GM21786 (cell line): ENCODE data around the gene COL5A2.

ENCODE experiments used
- ATAC-seq: cut with Tn5 transposase; IDR thresholded peaks from one replicate; pipeline ENCODE4 v1.9.1; 2021; ENCODE audit not compliant: unreplicated experiment

The COL5A2 gene

DNA sequence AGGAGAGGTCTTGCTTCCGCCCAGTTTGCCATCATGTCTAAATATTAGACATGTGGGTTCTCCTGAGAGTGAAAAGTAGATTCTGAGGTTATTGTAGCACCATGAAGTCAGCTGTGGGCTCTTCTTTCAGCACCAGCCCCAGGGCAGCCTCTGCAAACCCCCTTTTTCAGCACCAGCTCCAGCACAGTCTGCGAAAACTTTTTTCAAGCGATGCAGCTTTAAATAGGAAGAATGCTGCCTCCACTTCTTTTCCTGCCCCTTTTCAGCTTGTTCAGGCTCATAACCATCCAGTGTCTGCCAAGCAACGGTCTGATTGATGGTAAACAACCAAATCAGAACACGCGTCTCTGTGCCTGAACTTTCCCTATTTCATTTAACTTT is at the start of gene COL5A2:
Gene COL5A2 (minus strand): TSS at position 192 of the 381 bp plus-strand sequence. CDS start 157 bp downstream, at position 35.
- no peak for ATAC-seq

DNA sequence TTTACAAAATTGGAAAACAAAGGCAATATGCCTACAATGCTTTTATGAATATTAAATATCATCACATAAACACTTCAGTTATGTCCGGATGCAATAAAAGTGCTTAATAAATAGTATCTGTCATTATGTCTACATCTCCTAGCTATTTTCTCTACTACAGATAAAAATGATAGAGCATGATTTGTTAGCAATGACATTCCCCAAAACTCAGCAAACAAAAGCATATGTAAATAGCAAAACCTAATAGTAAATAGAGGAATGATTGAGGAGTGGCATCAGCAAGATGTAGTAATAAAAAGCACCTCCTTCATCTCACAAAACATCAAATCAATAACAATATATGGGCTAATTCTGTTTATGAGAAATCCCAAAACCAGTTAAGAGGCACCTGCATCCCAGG is 46.5 kb upstream of the COL5A2 start:
- no peak for ATAC-seq

DNA sequence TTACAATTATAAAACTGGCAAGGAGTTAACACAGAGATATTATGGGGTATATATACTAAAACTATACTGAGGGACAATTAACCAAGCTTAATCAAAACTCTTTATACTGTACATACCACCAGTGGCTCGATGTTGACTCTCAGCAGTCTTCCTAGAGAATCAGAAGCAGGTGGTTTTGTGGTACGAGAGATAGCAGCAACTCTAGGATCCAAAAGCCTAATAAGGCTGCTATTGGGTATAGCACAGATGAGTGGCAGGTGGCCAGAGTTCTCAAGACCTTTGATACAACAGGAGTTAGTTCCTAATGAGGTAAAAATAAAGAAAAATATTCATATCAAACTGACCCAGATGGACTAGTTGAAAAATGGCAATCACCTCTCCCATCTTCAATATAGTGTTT is 45.5 kb upstream of the COL5A2 start:
- ATAC-seq, result no peak

DNA sequence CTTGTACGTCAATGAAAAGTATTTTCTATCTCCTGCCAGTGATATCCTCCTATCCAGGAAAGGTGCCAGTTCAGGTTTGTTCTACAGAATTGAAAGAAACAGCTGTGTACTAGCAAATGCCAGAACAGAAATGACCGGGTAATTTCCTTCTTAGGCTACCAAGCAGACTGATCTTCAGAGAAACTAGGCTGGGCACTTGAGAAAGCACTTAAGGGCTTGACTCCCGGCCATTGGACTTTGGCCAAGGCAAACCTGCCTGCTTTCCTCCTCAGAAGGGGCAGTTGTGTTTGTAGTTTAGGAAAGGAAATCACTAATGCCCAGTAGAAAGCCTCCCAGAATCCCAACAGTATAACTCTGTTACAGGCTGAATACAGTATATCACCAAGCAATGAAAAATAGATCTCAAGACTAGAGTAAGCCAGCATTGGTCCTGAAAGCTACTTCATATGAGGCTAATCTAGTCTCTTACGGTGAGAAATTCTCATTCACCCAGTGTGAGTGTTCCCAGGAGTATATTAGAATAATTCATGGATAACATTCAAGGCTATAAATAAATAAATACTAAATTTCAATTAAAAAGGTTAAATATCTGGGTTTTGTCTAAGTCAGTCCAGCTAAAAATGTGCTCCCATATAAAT is 43.0 kb upstream of the COL5A2 start:
- no peak for ATAC-seq

DNA sequence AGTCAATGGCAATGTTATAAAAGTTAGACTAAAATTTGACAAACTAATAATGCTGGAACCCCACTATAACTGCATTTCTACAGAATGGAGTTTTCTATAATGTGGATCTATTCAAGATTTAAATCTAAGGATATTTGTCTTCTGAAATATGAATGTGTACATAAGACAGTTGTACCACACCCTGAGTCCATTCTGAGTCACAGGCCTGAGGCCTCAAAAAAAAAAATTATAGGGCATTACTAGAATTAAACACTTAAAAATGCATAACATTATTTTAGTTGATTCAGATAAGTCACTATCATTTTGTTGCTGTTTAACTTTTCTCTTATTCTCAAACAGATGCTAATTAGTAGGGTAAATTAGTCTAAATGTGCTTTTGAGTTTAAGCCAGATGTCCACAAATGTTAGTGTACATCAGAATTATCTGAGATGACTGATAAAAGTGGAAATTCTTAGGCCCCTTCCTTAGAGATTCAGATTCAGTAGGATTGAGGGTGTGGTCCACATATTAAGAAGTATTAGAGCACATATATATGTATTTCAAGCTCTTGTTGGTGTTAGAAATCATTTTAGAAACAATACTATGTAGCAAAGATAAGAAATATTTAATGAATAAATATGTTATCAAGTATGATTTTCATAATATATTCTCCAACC is 42.4 kb upstream of the COL5A2 start:
- ATAC-seq, result no peak

DNA sequence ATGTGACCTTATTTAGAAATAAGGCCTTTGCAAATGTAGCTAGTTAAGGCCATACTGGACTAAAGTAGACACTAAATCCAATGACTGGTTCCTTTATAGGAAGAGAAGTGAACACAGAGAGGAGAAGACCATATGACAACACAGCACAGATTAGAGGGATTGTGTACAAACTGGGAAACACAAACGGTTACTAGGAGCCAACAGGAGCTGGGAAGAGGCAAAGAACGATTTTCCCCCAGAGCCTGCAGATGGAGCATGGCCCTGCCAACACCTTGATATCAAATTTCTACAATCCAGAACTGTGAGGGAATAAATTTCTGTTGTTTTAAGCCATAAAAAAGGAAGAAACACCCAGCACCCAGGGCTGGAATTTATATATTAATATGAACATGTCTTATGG is 38.7 kb upstream of the COL5A2 start:
- ATAC-seq, result no peak

DNA sequence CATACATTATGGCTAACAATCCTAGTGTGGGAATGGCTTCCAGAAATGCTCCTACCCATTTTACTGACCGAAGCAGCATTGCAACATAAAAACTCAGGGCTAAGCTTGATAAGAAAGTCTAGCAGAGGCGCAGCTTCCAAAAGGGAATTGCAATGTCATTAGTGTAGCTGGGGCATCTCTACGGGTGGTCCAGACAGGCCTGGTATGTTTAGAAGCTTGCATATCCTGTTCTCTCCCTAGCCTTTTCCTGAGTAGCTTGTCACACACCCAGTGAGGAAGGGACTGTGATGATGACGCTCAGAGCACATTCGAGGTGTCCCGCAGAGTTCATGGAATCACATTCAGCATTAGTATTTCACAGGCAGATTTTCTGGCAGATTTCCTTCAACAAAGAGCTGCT is 38.0 kb upstream of the COL5A2 start:
- no peak for ATAC-seq

DNA sequence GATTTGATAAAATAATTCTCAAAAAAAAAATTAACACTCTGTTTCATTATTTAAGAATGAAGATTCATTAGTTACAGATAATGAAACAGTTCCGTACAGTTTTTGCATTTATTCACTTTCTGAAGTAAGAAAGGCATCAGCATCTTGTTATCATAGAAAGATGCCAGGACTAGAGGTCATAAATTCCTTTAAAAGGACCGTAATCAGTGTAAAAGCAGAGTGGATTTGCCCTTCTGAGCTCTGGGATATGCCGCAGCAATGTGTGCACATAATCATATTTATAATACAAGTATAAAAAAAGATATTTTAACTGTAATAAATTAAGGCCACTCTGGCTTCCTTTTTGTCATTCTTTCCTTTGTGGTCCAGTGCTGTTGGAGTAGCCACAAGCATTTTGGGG is 37.5 kb upstream of the COL5A2 start:
- ATAC-seq, result no peak

DNA sequence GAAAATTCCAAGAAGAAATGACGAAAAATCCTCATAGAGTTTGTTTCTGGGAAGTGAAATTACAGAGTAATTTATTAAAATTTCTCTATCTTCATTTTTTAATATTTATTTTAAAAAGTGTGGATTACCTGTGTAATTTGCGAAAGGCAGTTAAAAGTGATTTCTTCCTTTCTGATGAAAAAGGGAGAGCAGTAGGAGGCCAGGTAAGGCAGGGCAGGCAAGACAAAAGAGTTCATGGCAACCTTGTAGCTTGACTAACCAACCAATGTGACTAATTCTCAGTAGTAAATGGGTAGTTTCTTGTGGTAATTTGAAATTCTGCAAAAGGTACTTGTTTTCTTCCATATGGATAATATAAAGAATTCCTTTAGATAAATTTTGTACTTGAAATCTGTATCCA is 34.9 kb upstream of the COL5A2 start:
- ATAC-seq, result no peak

DNA sequence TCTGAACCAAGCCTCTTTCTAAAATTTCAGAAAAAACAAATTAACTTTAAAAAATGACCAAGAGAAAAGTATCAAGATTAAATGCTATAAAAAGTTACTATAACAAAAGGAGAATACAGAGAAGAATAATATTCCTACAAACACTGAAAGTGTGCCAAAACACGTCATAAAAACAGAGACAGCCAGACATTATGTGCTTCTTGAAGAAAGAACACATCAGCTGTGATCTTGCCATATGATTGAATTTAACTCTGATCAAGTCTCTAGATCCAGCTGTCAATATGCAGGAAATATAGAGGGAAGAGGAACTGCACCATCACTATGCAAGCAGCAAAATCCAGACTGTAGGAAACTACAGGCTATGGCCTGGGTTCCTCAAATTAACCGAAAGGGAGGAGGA is 33.7 kb upstream of the COL5A2 start:
- no peak for ATAC-seq

DNA sequence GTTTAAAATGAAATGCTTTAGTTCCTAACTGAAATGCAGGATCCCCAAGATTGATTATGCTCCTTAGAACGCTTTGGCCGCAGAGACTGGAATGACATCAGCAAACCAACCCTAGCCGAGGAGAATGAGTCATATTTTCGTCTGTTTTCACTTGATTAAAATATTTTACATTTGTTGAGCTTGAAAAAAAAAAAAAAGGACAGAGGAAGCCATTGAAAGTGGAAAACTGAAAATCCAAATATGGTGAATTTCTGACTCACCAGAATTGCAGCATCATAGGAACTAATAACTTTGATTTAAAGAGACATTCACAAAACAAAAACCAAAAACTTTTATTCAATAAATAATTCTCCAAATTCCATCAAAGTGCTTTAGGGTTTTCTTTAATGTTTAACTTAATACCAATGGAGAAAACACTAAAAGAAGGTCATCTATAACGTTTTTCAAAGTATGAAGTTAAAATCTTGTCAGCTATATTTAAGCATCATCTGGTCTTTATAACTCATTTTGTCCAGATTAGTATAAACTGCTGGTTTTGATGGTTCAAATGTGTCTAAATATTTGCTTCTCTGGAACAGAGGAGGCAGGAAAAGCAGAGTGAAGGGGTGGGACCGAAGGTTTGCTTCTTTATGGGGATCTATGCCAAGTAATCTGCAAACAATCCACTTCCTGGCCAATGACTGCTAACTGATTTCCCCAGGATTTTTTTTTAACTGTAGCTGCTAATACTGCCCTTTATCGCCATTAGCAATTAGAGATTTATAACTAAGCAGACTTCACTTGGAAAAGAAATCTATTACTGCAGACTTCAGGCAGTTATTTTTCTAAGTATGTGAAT is 30.9 kb upstream of the COL5A2 start:
- ATAC-seq, result no peak

DNA sequence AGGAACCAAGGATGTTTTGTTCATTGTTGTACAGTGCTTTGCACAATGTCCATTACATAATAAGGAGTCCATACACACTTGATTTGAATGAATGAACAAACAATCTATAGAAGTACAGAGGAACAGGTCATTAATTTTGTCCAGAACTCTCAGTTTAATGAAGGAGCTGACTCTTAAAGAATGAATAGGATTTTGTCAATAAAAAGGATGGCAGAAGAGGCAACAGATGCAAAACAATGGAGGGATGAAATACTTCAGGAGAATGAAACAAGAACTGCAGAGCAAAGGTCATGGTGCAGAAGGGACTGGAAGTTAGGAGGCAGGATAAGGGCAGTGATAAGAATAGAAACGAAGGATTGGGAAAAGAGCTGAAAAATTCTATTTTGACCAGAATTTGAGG is 28.7 kb upstream of the COL5A2 start:
- ATAC-seq, result no peak

DNA sequence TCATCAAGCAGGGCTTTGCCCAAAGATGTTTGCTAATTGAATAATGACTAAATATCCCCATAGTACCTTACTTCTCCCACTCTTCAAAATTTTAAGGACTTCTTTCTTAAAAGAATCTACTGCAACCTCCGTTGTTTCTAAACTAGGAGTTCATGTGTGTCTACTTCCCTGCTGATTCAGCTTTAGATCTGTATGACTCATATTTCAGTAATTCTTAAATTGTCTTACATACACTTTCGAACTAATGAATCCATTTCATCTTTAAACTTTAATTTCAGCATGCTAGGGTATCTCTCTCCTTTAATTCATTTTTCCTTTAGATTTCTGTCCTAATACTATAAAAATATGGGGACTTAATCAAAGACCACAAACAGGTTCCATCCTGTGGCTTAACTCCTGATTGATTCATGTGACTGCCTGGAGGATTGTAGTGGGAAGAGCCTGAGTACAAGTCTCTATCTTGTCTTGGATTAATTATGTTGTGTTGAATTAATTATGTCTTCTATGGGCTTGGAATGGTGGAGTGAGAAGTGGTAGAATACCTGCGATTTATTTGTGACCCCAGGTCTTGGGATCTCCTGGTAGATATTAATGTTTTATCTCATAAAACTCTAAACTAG is 24.9 kb upstream of the COL5A2 start:
- no peak for ATAC-seq

DNA sequence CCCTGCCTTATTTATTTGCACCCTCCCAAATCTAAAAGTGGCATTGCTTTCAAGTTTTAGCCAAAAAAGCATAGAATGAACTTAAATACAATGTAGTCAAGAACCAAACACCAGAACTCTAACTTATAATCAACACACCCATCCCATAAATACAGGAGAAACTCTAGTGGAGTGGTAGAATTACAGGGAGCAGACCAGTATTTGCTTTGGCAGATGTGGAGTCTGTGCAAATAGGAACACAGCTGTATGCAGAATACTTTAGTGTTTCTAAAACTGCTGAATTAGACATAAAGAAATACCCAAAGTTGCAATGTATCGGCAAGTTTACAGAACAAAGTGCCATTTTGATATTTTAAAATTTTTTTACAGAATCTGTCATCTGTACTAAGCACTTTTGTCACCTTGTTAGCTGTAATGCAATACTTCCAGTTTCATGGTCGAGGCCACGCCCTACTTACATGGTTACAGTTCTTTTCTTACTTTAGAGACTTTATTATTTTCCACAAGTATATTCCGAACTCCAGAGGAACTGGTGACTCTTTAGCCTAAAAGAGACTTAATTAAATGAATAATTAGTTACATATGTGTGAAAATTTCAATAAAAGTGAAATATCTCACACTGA is 23.7 kb upstream of the COL5A2 start:
- no peak for ATAC-seq

DNA sequence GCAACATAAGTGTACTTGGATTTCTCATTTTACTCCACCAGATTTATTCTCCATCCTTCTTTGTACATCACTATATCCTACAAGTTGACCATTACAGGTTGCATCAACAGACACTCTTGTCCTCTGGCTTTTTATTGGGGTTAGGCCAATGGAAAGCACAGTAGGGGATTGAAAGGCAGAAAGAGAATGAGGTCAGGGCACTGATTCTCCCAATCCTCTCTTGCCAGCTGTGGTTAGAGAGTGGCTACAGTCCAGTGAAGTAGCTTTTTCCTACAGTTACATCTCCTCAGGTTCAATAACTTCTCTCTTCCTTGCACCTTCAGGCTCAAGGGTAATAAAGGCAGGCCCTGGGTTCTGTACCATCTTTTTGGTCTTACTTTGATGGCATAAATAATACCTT is 20.2 kb upstream of the COL5A2 start:
- no peak for ATAC-seq

DNA sequence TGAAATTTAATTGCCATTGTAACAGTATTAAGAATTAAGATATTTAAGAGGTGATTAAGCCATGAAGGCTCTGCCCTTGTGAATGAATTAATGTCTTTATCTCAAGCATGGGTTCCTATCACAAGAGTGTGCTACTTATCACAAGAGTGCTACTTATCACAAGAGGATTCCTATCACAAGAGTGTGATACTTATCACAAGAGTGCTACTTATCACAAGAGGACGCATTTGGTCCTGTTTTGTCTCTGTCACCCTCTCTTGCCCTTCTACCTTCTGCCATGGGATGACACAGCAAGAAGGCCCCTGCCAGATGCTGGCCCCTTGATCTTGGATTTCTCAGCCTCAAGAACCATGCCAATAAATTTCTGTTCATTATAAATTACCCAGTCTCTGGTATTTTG is 13.2 kb upstream of the COL5A2 start:
- ATAC-seq, result no peak

DNA sequence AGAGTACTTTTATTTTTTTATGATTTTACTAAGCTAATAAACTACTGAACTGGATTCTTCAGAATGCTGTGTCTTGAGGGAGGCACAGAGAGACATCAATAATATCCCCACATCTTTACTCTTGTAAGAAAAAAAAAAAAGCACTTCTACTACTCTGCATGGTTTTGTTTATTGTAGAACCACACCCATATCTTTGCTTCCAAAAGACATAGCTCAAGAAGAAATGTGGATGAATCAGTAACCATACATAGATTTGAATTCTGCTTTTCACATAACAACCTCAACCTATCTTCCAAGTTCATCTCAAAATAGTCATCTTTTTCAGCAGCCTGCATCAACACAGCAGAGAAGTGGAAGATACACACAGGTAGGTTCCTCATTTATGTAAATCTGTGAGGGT is 12.2 kb upstream of the COL5A2 start:
- ATAC-seq, result no peak

DNA sequence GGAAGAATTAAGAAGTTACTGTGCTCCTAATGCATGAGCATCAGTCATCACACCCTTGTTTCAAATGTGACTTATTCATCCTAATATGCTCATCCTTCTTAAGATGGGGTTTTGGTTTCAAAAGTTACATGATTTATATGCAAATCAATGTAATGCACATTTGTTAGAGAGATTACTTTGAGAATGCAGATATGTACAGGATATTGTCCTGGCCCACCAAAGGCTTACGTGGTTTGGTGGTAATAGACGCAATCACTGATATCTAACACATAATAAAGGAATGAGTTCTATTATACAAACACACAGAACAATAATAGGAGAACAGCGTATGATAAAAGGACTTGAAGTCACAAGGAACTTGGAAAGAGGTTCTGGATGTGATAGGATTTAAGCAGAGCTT is 11.1 kb upstream of the COL5A2 start:
- no peak for ATAC-seq

DNA sequence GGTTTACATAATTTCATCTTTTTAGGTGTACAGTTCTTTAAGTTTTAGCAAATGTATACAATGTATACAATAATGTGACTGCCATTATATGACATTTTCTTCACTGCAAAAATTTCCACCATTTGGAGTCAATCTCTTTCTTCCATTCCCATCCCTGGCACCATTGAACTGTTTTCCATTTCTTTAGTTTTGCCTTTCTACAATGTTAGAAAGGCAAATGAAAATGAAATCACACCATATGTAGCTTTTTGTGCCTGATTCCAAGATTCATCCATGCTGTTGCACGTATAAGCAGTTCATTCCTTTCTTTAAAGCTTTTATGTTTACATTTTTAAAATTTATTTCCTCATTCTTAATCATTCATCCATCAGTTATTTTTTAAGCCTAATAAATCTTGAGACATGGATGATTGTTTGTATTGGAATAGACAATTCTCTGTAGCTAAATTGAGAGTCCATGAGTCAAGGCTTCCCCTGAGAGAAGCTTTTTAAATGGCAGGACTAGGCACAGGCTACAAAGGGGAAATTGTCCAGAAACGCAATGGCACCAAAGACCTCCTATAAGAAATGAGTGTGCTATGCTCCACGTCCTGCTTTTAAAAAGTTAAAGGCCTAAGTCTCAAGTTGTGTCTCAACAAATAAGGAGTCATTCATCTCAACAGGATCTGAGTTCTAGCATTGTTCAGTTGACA is 8.7 kb upstream of the COL5A2 start:
- ATAC-seq, result no peak

DNA sequence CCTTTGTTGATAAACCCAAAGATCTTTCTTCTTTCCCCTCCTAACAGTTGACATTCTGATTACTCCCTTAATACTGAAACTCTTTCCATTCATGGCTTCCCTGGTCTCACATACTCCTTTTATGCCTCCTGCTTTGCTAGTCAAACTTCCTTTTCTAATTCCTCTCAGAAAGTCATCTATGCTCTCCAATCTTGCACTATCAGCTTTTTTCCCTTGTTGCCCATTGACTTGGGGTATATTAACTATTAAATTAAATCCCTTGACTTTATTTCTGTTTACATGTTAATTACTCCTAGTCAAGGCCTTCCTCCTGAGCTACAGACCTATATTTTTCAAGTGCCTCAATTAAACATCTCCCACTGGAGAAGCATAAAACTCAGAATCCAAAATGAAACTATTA is 3.6 kb upstream of the COL5A2 start:
- ATAC-seq, result no peak

DNA sequence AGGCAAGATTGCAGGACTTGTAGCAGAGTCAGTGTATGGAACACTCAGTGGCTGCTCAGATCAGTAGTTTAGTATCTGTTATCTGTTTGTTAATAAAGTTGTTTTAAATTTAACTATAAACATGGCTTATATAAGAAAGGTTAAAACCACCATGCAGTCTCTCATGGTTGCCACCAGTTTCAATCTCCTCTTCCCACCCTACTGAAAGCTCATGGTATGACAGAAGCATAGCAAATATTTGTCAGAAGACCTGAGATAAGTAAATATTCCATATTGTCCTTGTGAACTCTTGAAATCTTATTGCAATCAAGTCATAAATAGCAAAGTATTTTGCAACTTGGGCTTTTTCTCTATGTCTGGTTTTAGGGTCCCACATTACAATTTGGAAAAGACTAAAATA is 2.1 kb upstream of the COL5A2 start:
- ATAC-seq, result no peak
